ENCODE data around the gene TGFBR3L.

GRCh38 chr19:7968008-7968795 is 53.6 kb downstream of the TGFBR3L start:
- TF ChIP-seq POLR2A (IDR thresholded peaks at IDR 0.05; ENCODE audit: low read depth, low read length) (no peak), POLR2AphosphoS5 (IDR thresholded peaks at IDR 0.05; ENCODE audit: low read depth, low read length) (no peak)
